Endothelial cell of umbilical vein (primary cell): Measurements from ENCODE around the gene GABARAPL2.

Experiments
- CTCF ChIP-seq, 2 donors: IDR thresholded peaks; 1 replicate in 1 of 2; 2 replicates in 1 of 2; pipeline ENCODE4 v1.5.1; 2011; ENCODE audit warnings: low read length in 2 of 2, mild to moderate bottlenecking in 2 of 2, moderate library complexity in 2 of 2, control low read depth in 1 of 2, inconsistent platforms in 1 of 2, low read depth in 1 of 2; ENCODE audit not compliant: insufficient read depth in 1 of 2; ENCODE audit errors: extremely low read depth in 1 of 2
- EZH2 ChIP-seq: IDR thresholded peaks from 2 replicates; pipeline ENCODE4 v1.6.1; 2012; ENCODE audit warnings: borderline replicate concordance, low read depth, mild to moderate bottlenecking, moderate library complexity, low read length, inconsistent platforms; ENCODE audit not compliant: severe bottlenecking
- GATA2 ChIP-seq: IDR thresholded peaks from 2 replicates; pipeline ENCODE4 v1.7.0; 2011; ENCODE audit warnings: low read depth, mild to moderate bottlenecking, moderate library complexity, mixed read lengths, low read length; ENCODE audit not compliant: insufficient read length, insufficient read depth
- MAX ChIP-seq: IDR thresholded peaks from 2 replicates; pipeline ENCODE4 v1.6.1; 2011; ENCODE audit not compliant: insufficient read depth, insufficient read length
- POLR2A ChIP-seq: IDR thresholded peaks from 2 replicates; pipeline ENCODE4 v1.6.1; 2012; ENCODE audit warnings: low read depth, mild to moderate bottlenecking, control low read depth, low read length
- POLR2AphosphoS5 ChIP-seq: IDR thresholded peaks from 2 replicates; pipeline ENCODE4 v1.6.1; 2012; ENCODE audit warnings: low read depth, mild to moderate bottlenecking, control low read depth, low read length, moderate library complexity; ENCODE audit not compliant: insufficient read depth

- no peak for TF ChIP-seq CTCF (IDR thresholded peaks at IDR 0.05; ENCODE audit: extremely low read depth in 1 of 2, insufficient read depth in 1 of 2, low read depth in 1 of 2, low read length in 2 of 2)
- peak; percentile 95 for TF ChIP-seq POLR2A
- peak; percentile 98 for TF ChIP-seq POLR2AphosphoS5
- peak; percentile 79 for TF ChIP-seq MAX
- TF ChIP-seq GATA2 = no peak
- no peak for TF ChIP-seq EZH2
Measured at GRCh38 chr16:75622761-75623605, 56.8 kb downstream of the GABARAPL2 start, which contains the start of gene ADAT1.
